Panc1 (cell line): ENCODE results near the gene LOX.

Source experiments
- POLR2AphosphoS5 ChIP-seq: IDR thresholded peaks from 2 replicates; pipeline ENCODE4 v1.6.1; 2012; ENCODE audit warnings: mild to moderate bottlenecking, low read depth, low read length, moderate library complexity
- SIN3A ChIP-seq: IDR thresholded peaks from 2 replicates; pipeline ENCODE4 v1.6.1; 2012; ENCODE audit warnings: low read depth, mild to moderate bottlenecking, low read length, moderate library complexity, borderline replicate concordance; ENCODE audit not compliant: insufficient read depth
- TCF7L2 ChIP-seq: IDR thresholded peaks from 2 replicates; pipeline ENCODE4 v1.6.1; 2011; ENCODE audit warnings: mild to moderate bottlenecking, low read depth, low read length, inconsistent platforms
- TF ChIP-seq, protein P1 (sequence below): fragments of 450-650 bp; IDR thresholded peaks from 2 replicates; pipeline ENCODE4 v1.5.1; 2017; ENCODE audit warnings: mild to moderate bottlenecking
- TF ChIP-seq, protein P2 (sequence below), 2 experiments: IDR thresholded peaks; 2 replicates each; pipeline ENCODE4 v1.6.1; 2011 to 2012; ENCODE audit warnings: low read depth in 2 of 2, control low read depth in 1 of 2, low read length in 1 of 2, mild to moderate bottlenecking in 1 of 2, moderate library complexity in 1 of 2; ENCODE audit not compliant: insufficient read depth in 1 of 2

DNA sequence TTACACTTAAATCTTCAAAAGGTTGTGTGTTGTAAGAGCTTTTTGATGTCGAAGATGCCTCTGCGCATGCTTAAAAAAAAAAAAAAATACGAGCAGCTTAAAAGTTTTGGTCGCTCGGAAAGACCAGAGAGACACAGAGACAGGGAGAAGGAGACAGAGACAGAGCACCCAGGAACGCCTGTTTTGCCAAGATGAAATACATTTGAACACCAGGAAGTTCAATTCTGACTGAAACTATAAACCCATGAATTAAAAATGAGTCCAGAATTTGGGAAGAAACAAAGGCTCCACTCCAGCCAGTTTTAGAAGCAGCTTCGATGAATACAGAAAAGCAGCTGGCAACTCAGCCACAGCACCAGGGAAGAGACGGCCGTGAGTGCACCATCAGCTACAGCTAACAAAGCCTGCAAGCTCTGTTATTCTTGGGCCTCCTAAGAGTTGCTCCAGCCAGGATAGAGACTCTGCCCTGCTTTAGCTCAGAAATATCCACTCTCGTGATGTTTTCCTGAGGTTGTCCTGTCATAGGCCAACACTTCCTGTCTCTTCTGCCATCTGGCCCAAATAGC lies 48.8 kb upstream of the LOX start:
- TF ChIP-seq POLR2AphosphoS5, result no peak
- TF ChIP-seq, protein P1, sequence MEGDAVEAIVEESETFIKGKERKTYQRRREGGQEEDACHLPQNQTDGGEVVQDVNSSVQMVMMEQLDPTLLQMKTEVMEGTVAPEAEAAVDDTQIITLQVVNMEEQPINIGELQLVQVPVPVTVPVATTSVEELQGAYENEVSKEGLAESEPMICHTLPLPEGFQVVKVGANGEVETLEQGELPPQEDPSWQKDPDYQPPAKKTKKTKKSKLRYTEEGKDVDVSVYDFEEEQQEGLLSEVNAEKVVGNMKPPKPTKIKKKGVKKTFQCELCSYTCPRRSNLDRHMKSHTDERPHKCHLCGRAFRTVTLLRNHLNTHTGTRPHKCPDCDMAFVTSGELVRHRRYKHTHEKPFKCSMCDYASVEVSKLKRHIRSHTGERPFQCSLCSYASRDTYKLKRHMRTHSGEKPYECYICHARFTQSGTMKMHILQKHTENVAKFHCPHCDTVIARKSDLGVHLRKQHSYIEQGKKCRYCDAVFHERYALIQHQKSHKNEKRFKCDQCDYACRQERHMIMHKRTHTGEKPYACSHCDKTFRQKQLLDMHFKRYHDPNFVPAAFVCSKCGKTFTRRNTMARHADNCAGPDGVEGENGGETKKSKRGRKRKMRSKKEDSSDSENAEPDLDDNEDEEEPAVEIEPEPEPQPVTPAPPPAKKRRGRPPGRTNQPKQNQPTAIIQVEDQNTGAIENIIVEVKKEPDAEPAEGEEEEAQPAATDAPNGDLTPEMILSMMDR, result no peak
- TF ChIP-seq SIN3A, result no peak
- TF ChIP-seq, protein P2, sequence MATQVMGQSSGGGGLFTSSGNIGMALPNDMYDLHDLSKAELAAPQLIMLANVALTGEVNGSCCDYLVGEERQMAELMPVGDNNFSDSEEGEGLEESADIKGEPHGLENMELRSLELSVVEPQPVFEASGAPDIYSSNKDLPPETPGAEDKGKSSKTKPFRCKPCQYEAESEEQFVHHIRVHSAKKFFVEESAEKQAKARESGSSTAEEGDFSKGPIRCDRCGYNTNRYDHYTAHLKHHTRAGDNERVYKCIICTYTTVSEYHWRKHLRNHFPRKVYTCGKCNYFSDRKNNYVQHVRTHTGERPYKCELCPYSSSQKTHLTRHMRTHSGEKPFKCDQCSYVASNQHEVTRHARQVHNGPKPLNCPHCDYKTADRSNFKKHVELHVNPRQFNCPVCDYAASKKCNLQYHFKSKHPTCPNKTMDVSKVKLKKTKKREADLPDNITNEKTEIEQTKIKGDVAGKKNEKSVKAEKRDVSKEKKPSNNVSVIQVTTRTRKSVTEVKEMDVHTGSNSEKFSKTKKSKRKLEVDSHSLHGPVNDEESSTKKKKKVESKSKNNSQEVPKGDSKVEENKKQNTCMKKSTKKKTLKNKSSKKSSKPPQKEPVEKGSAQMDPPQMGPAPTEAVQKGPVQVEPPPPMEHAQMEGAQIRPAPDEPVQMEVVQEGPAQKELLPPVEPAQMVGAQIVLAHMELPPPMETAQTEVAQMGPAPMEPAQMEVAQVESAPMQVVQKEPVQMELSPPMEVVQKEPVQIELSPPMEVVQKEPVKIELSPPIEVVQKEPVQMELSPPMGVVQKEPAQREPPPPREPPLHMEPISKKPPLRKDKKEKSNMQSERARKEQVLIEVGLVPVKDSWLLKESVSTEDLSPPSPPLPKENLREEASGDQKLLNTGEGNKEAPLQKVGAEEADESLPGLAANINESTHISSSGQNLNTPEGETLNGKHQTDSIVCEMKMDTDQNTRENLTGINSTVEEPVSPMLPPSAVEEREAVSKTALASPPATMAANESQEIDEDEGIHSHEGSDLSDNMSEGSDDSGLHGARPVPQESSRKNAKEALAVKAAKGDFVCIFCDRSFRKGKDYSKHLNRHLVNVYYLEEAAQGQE (IDR thresholded peaks at IDR 0.05; ENCODE audit: insufficient read depth in 1 of 2, low read depth in 2 of 2, low read length in 1 of 2), result no peak
- no peak for TF ChIP-seq TCF7L2
